NCI-H460 (cell line): ENCODE data around the gene FMR1. TPM values are rescaled to one million over a fixed set of nuclear protein-coding genes. Genes with fewer than 3 reads are reported as not detected.

Source experiments
- DNase-seq: peaks from one replicate; pipeline ENCODE4 v3.0.0-alpha.2; 2016; ENCODE audit warnings: low read depth; ENCODE audit errors: extremely low read depth
- polyA plus RNA-seq: library from polyadenylated mRNA; depleted of rRNA; stranded (reverse); fragments of >200 nt; gene quantifications from 2 replicates; pipeline ENCODE4 v1.2.3, GENCODE V29; 2014; cell fraction: nucleus; rRNA removed
- total RNA-seq: library from RNA; depleted of rRNA; stranded (reverse); fragments of >200 nt; shearing (Covaris generic); gene quantifications from 2 replicates; pipeline ENCODE4 v1.2.3, GENCODE V29; 2014; rRNA removed

The FMR1 gene
- total RNA-seq = 27.4 and 34.3 TPM in 2 replicates
- 34.5 and 57.6 TPM in 2 replicates for polyA plus RNA-seq

GRCh38 chrX:147911192-147912022 is at the start of gene FMR1:
FMR1 (plus strand) TSS chrX:147911919; CDS start chrX:147912180, 261 bp downstream.
- peak; percentile 90 for DNase-seq

- no peak for DNase-seq
Observed at GRCh38 chrX:147875866-147876596, 35.7 kb upstream of the FMR1 start.

GRCh38 chrX:147876849-147877646 is 34.7 kb upstream of the FMR1 start:
- DNase-seq = no peak

- DNase-seq = peak; percentile 38
Observed at GRCh38 chrX:147877726-147878125, 34.0 kb upstream of the FMR1 start.

- DNase-seq = no peak
Observed at GRCh38 chrX:147884958-147885357, 26.8 kb upstream of the FMR1 start.

GRCh38 chrX:147890756-147891155 is 21.0 kb upstream of the FMR1 start:
- DNase-seq = no peak

- DNase-seq = no peak
Observed at GRCh38 chrX:147891896-147892295, 19.8 kb upstream of the FMR1 start.

- DNase-seq = no peak
Observed at GRCh38 chrX:147893741-147894140, 18.0 kb upstream of the FMR1 start.

GRCh38 chrX:147894366-147894963 is 17.3 kb upstream of the FMR1 start:
- no peak for DNase-seq

GRCh38 chrX:147897117-147897516 is 14.6 kb upstream of the FMR1 start:
- DNase-seq = no peak

- DNase-seq = no peak
Observed at GRCh38 chrX:147898951-147899350, 12.8 kb upstream of the FMR1 start.

- DNase-seq = no peak
Observed at GRCh38 chrX:147899379-147900114, 12.2 kb upstream of the FMR1 start.

- DNase-seq = no peak
Observed at GRCh38 chrX:147900349-147900748, 11.4 kb upstream of the FMR1 start.

- no peak for DNase-seq
Observed at GRCh38 chrX:147901461-147902126, 10.1 kb upstream of the FMR1 start.

GRCh38 chrX:147902270-147902669 is 9.4 kb upstream of the FMR1 start:
- no peak for DNase-seq

GRCh38 chrX:147908106-147908505 is 3.6 kb upstream of the FMR1 start:
- no peak for DNase-seq

GRCh38 chrX:147910607-147911006 is 1.1 kb upstream of the FMR1 start:
- DNase-seq = no peak

- DNase-seq = peak; percentile 24
Observed at GRCh38 chrX:147912093-147912801, 528 bp downstream of the FMR1 start.

- DNase-seq = no peak
Observed at GRCh38 chrX:147913570-147913969, 1.9 kb downstream of the FMR1 start.
